Endothelial cell of umbilical vein (primary cell): ENCODE data around the gene MOK.

ENCODE experiments used
- EZH2 ChIP-seq: IDR thresholded peaks from 2 replicates; pipeline ENCODE4 v1.6.1; 2012; ENCODE audit warnings: borderline replicate concordance, low read depth, mild to moderate bottlenecking, moderate library complexity, low read length, inconsistent platforms; ENCODE audit not compliant: severe bottlenecking
- JUN ChIP-seq: IDR thresholded peaks from 2 replicates; pipeline ENCODE4 v1.6.1; 2011; ENCODE audit warnings: borderline replicate concordance, low read depth; ENCODE audit not compliant: insufficient read length, insufficient read depth
- POLR2A ChIP-seq: IDR thresholded peaks from 2 replicates; pipeline ENCODE4 v1.6.1; 2012; ENCODE audit warnings: low read depth, mild to moderate bottlenecking, control low read depth, low read length
- POLR2AphosphoS5 ChIP-seq: IDR thresholded peaks from 2 replicates; pipeline ENCODE4 v1.6.1; 2012; ENCODE audit warnings: low read depth, mild to moderate bottlenecking, control low read depth, low read length, moderate library complexity; ENCODE audit not compliant: insufficient read depth
- TF ChIP-seq, protein P1 (sequence below), 2 donors: IDR thresholded peaks; 1 replicate in 1 of 2; 2 replicates in 1 of 2; pipeline ENCODE4 v1.5.1; 2011; ENCODE audit warnings: low read length in 2 of 2, mild to moderate bottlenecking in 2 of 2, moderate library complexity in 2 of 2, control low read depth in 1 of 2, inconsistent platforms in 1 of 2, low read depth in 1 of 2; ENCODE audit not compliant: insufficient read depth in 1 of 2; ENCODE audit errors: extremely low read depth in 1 of 2

DNA sequence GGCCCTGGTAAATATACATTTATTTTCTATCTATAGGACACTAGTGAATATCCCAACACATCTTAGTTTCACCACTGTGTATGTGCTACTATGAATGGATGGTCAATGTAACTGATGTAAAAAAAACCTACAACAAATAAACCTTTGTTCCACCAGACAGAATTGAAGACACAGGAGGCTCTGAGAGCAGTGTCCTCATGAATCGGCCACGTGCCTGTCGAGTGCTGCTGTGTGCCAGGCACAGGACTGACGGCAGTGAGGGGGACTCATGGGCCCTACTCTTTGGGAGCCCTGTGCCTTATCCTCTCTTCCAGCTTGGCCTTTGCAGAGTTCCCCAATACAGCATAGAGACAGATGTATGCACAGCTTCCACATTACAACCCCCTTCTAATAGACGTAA lies 39.5 kb upstream of the MOK start:
- TF ChIP-seq, protein P1, sequence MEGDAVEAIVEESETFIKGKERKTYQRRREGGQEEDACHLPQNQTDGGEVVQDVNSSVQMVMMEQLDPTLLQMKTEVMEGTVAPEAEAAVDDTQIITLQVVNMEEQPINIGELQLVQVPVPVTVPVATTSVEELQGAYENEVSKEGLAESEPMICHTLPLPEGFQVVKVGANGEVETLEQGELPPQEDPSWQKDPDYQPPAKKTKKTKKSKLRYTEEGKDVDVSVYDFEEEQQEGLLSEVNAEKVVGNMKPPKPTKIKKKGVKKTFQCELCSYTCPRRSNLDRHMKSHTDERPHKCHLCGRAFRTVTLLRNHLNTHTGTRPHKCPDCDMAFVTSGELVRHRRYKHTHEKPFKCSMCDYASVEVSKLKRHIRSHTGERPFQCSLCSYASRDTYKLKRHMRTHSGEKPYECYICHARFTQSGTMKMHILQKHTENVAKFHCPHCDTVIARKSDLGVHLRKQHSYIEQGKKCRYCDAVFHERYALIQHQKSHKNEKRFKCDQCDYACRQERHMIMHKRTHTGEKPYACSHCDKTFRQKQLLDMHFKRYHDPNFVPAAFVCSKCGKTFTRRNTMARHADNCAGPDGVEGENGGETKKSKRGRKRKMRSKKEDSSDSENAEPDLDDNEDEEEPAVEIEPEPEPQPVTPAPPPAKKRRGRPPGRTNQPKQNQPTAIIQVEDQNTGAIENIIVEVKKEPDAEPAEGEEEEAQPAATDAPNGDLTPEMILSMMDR (IDR thresholded peaks at IDR 0.05; ENCODE audit: extremely low read depth in 1 of 2, insufficient read depth in 1 of 2, low read depth in 1 of 2, low read length in 2 of 2): no peak
- no peak for TF ChIP-seq POLR2A
- no peak for TF ChIP-seq EZH2
- TF ChIP-seq JUN: no peak
- TF ChIP-seq POLR2AphosphoS5: no peak
